K562 (cell line): ENCODE results near the gene PCBP3. TPM values are rescaled to one million over a fixed set of nuclear protein-coding genes. Genes with fewer than 3 reads are reported as not detected.

Experiments used
- ATAC-seq: fragments of 200-7000 bp; cut with Tn5 transposase; 3 replicates; pipeline ENCODE4 v1.9.1; 2020; ENCODE audit warnings: moderate library complexity
- BruUV-seq: library from RNA; stranded (reverse); fragments of 400-500 nt; replicated peaks from 2 replicates; lab custom pipeline; 2021; lab: Mats Ljungman, UMichigan
- CTCF ChIA-PET: fragments of 300-600 bp; formaldehyde crosslinking; extraction: SDS; loops from one replicate; lab custom pipeline; 2021; ENCODE audit warnings: low intra/inter-chr PET ratio; lab: Yijun Ruan, JAX
- POLR2A ChIA-PET: fragments of 300-600, 350-650 bp; sonication (Branson Sonifier 250); formaldehyde crosslinking; extraction: SDS; loops from one replicate; lab custom pipeline; 2021; ENCODE audit warnings: antibody characterized with exemption, inconsistent platforms; lab: Yijun Ruan, JAX
- DNase-seq, 4 experiments: peaks; one replicate each; pipeline versions ENCODE4 v3.0.0 to v3.0.0-alpha.2; 2011 to 2018; ENCODE audit warnings: low spot score in 3 of 4, mixed read lengths in 3 of 4; ENCODE audit errors: extremely low read depth in 1 of 4
- FAIRE-seq: peaks from 2 replicates; lab custom pipeline; 2011; peaks lifted over from hg19 to GRCh38; lab: Jason Lieb, UNC
- H2AFZ ChIP-seq: 2 replicates; pipeline ENCODE4 v1.6.0; 2011; ENCODE audit warnings: low read depth, low read length, control low read depth, inconsistent platforms
- H3K27ac ChIP-seq: fragments of 200-600 bp; 3 replicates; pipeline ENCODE4 v1.8.0; 2011; ENCODE audit warnings: low read depth, mild to moderate bottlenecking, control low read depth, inconsistent platforms, low read length, moderate library complexity, mixed read lengths; ENCODE audit errors: extremely low read depth
- H3K27me3 ChIP-seq, 2 experiments: fragments of 300-600 bp in 1 of 2; 2 replicates in 1 of 2; 3 replicates in 1 of 2; pipeline versions ENCODE4 v1.6.0 to v1.8.0; 2011; ENCODE audit warnings: inconsistent platforms in 2 of 2, low read length in 2 of 2, mild to moderate bottlenecking in 1 of 2, mixed read lengths in 1 of 2, moderate library complexity in 1 of 2; ENCODE audit not compliant: control insufficient read depth in 2 of 2, insufficient read depth in 2 of 2
- H3K36me3 ChIP-seq: fragments of 300-600 bp; 3 replicates; pipeline ENCODE4 v1.8.0; 2011; ENCODE audit warnings: mild to moderate bottlenecking, low read length, inconsistent platforms; ENCODE audit not compliant: control insufficient read depth, insufficient read depth
- H3K4me1 ChIP-seq, 2 experiments: fragments of 200-600 bp in 1 of 2; replicated peaks in 1 of 2; 2 replicates in 1 of 2; 3 replicates in 1 of 2; pipeline versions ENCODE4 v1.5.1 to v1.8.0; 2011; ENCODE audit warnings: inconsistent platforms in 2 of 2, low read length in 2 of 2, mild to moderate bottlenecking in 1 of 2, mixed read lengths in 1 of 2, moderate library complexity in 1 of 2; ENCODE audit not compliant: control insufficient read depth in 2 of 2, insufficient read depth in 2 of 2
- H3K4me2 ChIP-seq: 2 replicates; pipeline ENCODE4 v1.6.1; 2011; ENCODE audit warnings: low read length, control low read depth, inconsistent platforms, mixed read lengths; ENCODE audit not compliant: insufficient read depth
- H3K4me3 ChIP-seq: fragments of 200-600 bp; sonication (generic), shearing (Covaris generic); 2 replicates; pipeline ENCODE4 v1.5.1; 2016; ENCODE audit warnings: control low read depth, inconsistent platforms
- H3K79me2 ChIP-seq: fragments of 200-600 bp; 3 replicates; pipeline ENCODE4 v1.8.0; 2011; ENCODE audit warnings: low read length, inconsistent platforms; ENCODE audit not compliant: control insufficient read depth, insufficient read depth
- H3K9ac ChIP-seq, 2 experiments: 2 replicates each; pipeline versions ENCODE4 v1.6.0 to v1.6.1; 2011; ENCODE audit warnings: low read depth in 2 of 2, low read length in 2 of 2, control low read depth in 1 of 2, inconsistent platforms in 1 of 2, mild to moderate bottlenecking in 1 of 2, mixed read lengths in 1 of 2; ENCODE audit not compliant: insufficient read depth in 1 of 2
- H3K9me1 ChIP-seq: one replicate; pipeline ENCODE4 v1.6.0; 2011; ENCODE audit warnings: inconsistent platforms, mild to moderate bottlenecking, low read length, moderate library complexity; ENCODE audit not compliant: control insufficient read depth, insufficient read depth
- H3K9me3 ChIP-seq: replicated peaks from 2 replicates; pipeline ENCODE4 v1.5.1; 2011; ENCODE audit warnings: low read depth, low read length, inconsistent platforms; ENCODE audit not compliant: control insufficient read depth, insufficient read depth
- H4K20me1 ChIP-seq: replicated peaks from 2 replicates; pipeline ENCODE4 v1.6.1; 2011; ENCODE audit warnings: low read length, inconsistent platforms, mixed read lengths; ENCODE audit not compliant: control insufficient read depth, insufficient read depth
- NR1H2 ChIP-seq: sonication (generic); formaldehyde crosslinking; IDR thresholded peaks from 2 replicates; pipeline ENCODE4 v1.4.0; 2020; ENCODE audit warnings: mild to moderate bottlenecking, missing genetic modification reagents
- NR2C1 ChIP-seq, 2 experiments: fragments of 450-650 bp; IDR thresholded peaks; 2 replicates each; pipeline ENCODE4 v1.6.1; 2017; ENCODE audit warnings: mild to moderate bottlenecking in 2 of 2, antibody characterized with exemption in 1 of 2, inconsistent platforms in 1 of 2, missing compliant biosample characterization in 1 of 2, missing genetic modification characterization in 1 of 2
- SPI1 ChIP-seq: IDR thresholded peaks from 2 replicates; pipeline ENCODE4 v1.6.1; 2011; ENCODE audit warnings: low read depth, low read length, control low read depth, borderline replicate concordance
- YY1 ChIP-seq, 3 experiments: IDR thresholded peaks; 2 replicates each; pipeline ENCODE4 v1.6.1; 2011; ENCODE audit warnings: low read length in 2 of 3, mild to moderate bottlenecking in 2 of 3, moderate library complexity in 2 of 3, borderline replicate concordance in 1 of 3, control low read depth in 1 of 3, low read depth in 1 of 3; ENCODE audit not compliant: insufficient read depth in 3 of 3, insufficient replicate concordance in 2 of 3, control insufficient read depth in 1 of 3, insufficient read length in 1 of 3; ENCODE audit errors: extremely low read depth in 1 of 3
- ZNF507 ChIP-seq: conservative IDR thresholded peaks from 2 replicates; pipeline ENCODE4 v1.6.1; 2017; ENCODE audit warnings: missing genetic modification characterization, missing compliant biosample characterization
- WGBS: fragments of 100-300 bp; shearing (Covaris generic); methylation state at CpG from one replicate; pipeline ENCODE4 v1.1.6; 2016; ENCODE audit warnings: low coverage, mixed read lengths; ENCODE audit not compliant: insufficient coverage; ENCODE audit errors: missing lambda C conversion rate; 5-methylcytosine and 5-hydroxymethylcytosine counted together
- in situ Hi-C: fragments of 300-500 bp; cut with MboI; formaldehyde crosslinking; loops from 4 replicates; pipeline ENCODE4 v1.15.0; 2018; ENCODE audit warnings: inconsistent platforms, mixed read lengths
- intact Hi-C: fragments of 100-400 bp; cut with micrococcal nuclease; formaldehyde crosslinking; loops from 2 replicates; pipeline ENCODE4 v1.14.2; 2022
- polyA plus RNA-seq, 8 experiments: library from polyadenylated mRNA; depleted of rRNA in 4 of 8; stranded (reverse) in 5 of 8; unstranded in 3 of 8; fragments of >200 nt; fragmentation: Nextera tagmentation in 2 of 8; fragmentation: Illumina TruSeq in 1 of 8; extraction: Ambion mirVana in 2 of 8; extraction: Trizol in 1 of 8; gene quantifications; 2 replicates each; pipeline versions ENCODE4 v1.2.1 to v1.2.3, GENCODE V29; 2011 to 2014; ENCODE audit warnings: inconsistent platforms in 1 of 8, missing spikeins in 1 of 8
- total RNA-seq, 7 experiments: library from RNA; depleted of rRNA in 6 of 7; stranded (reverse); fragments of >200 nt in 6 of 7; fragmentation: Illumina TruSeq in 2 of 7; extraction: Trizol in 2 of 7; gene quantifications; 2 replicates each; pipeline versions ENCODE4 v1.2.1 to v1.2.3, GENCODE V29; 2011 to 2021; ENCODE audit warnings: low replicate concordance in 1 of 7
- TF ChIP-seq, protein P1 (sequence below), 3 experiments: fragments of 200-800 bp in 1 of 3; sonication (Bioruptor generic) in 1 of 3; sonication (generic) in 1 of 3; formaldehyde crosslinking in 1 of 3; IDR thresholded peaks; 2 replicates each; pipeline versions ENCODE4 v1.6.1 to v1.8.0; 2016 to 2022; ENCODE audit warnings: mild to moderate bottlenecking in 2 of 3, missing compliant biosample characterization in 2 of 3, missing genetic modification characterization in 2 of 3, missing genetic modification reagents in 1 of 3

PCBP3 gene
- total and polyA plus RNA-seq, 9 of the 15 experiments (the other 6 are each of a cell fraction or from before 2014, with no cell fraction given): 0.18 TPM; not detected in 8

DNA sequence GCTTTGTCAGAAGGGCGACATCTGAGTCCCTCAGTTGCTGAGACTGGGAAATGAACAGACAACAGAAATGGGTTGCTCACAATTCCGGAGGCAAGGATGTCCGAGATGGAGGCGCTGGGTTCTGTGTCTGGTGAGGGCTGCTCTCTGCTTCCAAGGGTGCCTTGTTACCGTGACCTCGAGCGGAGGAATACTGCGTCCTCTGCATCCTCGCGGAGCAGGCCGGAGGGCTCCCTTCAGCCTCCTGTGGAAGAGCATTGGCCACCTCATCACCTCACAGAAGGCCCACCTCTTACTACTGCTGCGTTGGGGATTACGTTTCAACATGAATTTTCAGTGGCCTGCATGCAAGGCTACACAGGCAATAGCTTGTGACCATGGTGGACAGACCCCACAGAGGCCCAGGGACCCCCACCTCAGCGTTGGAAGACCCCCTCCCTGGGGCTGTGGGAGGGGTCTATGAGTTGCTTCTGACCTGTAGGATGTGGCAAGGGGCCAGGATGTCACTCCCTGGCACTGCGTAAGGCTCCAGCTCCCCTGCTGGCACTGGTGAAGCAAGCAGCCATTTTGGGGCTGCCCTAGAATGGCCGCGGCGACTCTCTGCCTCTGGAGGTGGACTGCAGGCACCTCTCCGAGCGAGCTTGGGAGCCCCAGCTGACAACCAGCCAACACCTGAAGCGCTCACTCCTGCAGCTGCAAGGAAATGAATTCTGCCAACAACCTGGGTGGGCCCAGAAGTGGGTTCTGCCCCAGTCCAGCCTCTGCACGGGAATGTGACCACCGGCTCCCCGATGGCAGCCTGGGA lies 301.7 kb downstream of the PCBP3 start:
- CTCF ChIA-PET: no interaction called here
- Histone ChIP-seq H3K4me3 (no peak overlapping the region), H3K36me3 (no peaks in the 10 kb centered on the region), H3K4me1 (peaks cover 8 to 26% of the 10 kb centered on the region in 2 experiments; a peak in 4 of 5 replicates), H3K9ac (no peak overlapping the region; a peak in 1 of 4 replicates), H2AFZ (no peak overlapping the region), H3K9me1 (no peaks in the 10 kb centered on the region), H3K4me2 (no peak overlapping the region), H3K27me3 (peaks cover 46 to 94% of the 10 kb centered on the region in 2 experiments), H4K20me1 (peaks cover 5% of the 10 kb centered on the region), H3K79me2 (no peaks in the 10 kb centered on the region), H3K27ac (no peak overlapping the region), H3K9me3 (no peaks in the 10 kb centered on the region; the same call in 1 of the 2 replicates)
- POLR2A ChIA-PET: interaction anchor here (0.6 to 0.8 kb wide), 2 partner anchors 9 to 27 kb away, joined by 3 to 5 read pairs; no protein-coding TSS in a partner anchor
- TF ChIP-seq YY1 (IDR thresholded peaks at IDR 0.05; ENCODE audit: borderline replicate concordance in 1 of 3, control insufficient read depth in 1 of 3, extremely low read depth in 1 of 3, insufficient read depth in 3 of 3, insufficient read length in 1 of 3, insufficient replicate concordance in 2 of 3, low read depth in 1 of 3, low read length in 2 of 3) (peak in 1 of 3 experiments; percentile 61), NR2C1 (IDR thresholded peaks at IDR 0.05) (no peak), NR2C1 (tag; IDR thresholded peaks at IDR 0.05) (no peak)
- no peak for ATAC-seq
- no TSS peak for BruUV-seq
- FAIRE-seq: no peak
- DNase-seq: no peak
- in situ Hi-C loops: no loop called here
- intact Hi-C loops: no loop called here
- WGBS: 3% methylated on average over 24 of the region's 24 CpGs

DNA sequence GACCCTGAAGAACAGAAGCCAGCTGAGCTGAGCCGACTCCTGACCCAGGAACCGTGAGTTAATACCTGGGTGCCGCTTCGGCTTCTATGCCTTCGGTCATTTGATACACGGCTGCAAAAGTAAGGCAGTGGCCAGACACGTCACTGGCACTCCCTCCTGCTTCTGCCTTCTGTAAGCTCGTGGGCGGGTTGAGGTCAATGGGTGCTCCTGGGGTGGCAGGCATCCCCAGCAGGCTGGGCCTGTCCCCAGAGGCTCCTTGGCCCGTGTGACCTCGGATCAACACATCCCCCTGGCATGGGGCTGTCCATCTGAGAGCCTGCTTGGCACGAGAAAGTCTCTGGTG lies 302.3 kb downstream of the PCBP3 start:
- Histone ChIP-seq H4K20me1 (peaks cover 5% of the 10 kb centered on the region), H3K9me1 (no peaks in the 10 kb centered on the region), H3K36me3 (no peaks in the 10 kb centered on the region), H3K4me3 (no peak overlapping the region), H3K4me2 (no peak overlapping the region), H3K9me3 (no peaks in the 10 kb centered on the region; the same call in 1 of the 2 replicates), H3K27me3 (peaks cover 52 to 94% of the 10 kb centered on the region in 2 experiments), H3K4me1 (peaks cover 8 to 31% of the 10 kb centered on the region in 2 experiments; a peak in 4 of 5 replicates), H3K27ac (no peak overlapping the region), H3K79me2 (no peaks in the 10 kb centered on the region), H3K9ac (no peak overlapping the region), H2AFZ (no peak overlapping the region)
- POLR2A ChIA-PET: interaction anchor here (0.9 kb wide), 1 partner anchor 12 kb away, joined by 3 read pairs; no protein-coding TSS in a partner anchor
- DNase-seq: no peak
- no TSS peak for BruUV-seq
- intact Hi-C loops: no loop called here
- CTCF ChIA-PET: no interaction called here
- in situ Hi-C loops: no loop called here
- no peak for ATAC-seq
- no peak for FAIRE-seq
- WGBS: under 1% methylated on average over 12 of the region's 12 CpGs
- TF ChIP-seq NR1H2: no peak
- TF ChIP-seq, protein P1, sequence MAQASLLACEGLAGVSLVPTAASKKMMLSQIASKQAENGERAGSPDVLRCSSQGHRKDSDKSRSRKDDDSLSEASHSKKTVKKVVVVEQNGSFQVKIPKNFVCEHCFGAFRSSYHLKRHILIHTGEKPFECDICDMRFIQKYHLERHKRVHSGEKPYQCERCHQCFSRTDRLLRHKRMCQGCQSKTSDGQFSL (CRISPR knock-in tag; IDR thresholded peaks at IDR 0.05): no peak
- TF ChIP-seq, protein P1 (tag; IDR thresholded peaks at IDR 0.05): no peak
- no peak for TF ChIP-seq SPI1
- TF ChIP-seq ZNF507: no peak
